HG03520 (cell line): Measurements from ENCODE around the gene CGN.

Experiments
- ATAC-seq: cut with Tn5 transposase; IDR thresholded peaks from one replicate; pipeline ENCODE4 v1.9.1; 2021; ENCODE audit warnings: mild to moderate bottlenecking, moderate library complexity; ENCODE audit not compliant: unreplicated experiment

Gene CGN

GRCh38 chr1:151501474-151501873 lies 9.7 kb upstream of the CGN start:
- no peak for ATAC-seq

GRCh38 chr1:151502035-151502700 lies 9.0 kb upstream of the CGN start:
- no peak for ATAC-seq

GRCh38 chr1:151502859-151503780 lies 8.1 kb upstream of the CGN start:
- no peak for ATAC-seq

GRCh38 chr1:151504252-151504651 lies 6.9 kb upstream of the CGN start:
- no peak for ATAC-seq

GRCh38 chr1:151504759-151505158 lies 6.4 kb upstream of the CGN start:
- ATAC-seq: no peak

- no peak for ATAC-seq
Observed at GRCh38 chr1:151508833-151509232, 2.4 kb upstream of the CGN start.

- no peak for ATAC-seq
Observed at GRCh38 chr1:151509350-151510019, 1.7 kb upstream of the CGN start.

- ATAC-seq: no peak
Observed at GRCh38 chr1:151510020-151510405, 1.2 kb upstream of the CGN start.

- ATAC-seq: no peak
Observed at GRCh38 chr1:151510614-151510956, 602 bp upstream of the CGN start.

- ATAC-seq: no peak
Observed at GRCh38 chr1:151511636-151512215, 539 bp downstream of the CGN start.

GRCh38 chr1:151512326-151512725 lies 1.1 kb downstream of the CGN start:
- no peak for ATAC-seq

- no peak for ATAC-seq
Observed at GRCh38 chr1:151512801-151513625, 1.8 kb downstream of the CGN start.

- no peak for ATAC-seq
Observed at GRCh38 chr1:151513626-151514121, 2.5 kb downstream of the CGN start.

GRCh38 chr1:151514366-151514765 lies 3.2 kb downstream of the CGN start:
- ATAC-seq: no peak

- no peak for ATAC-seq
Observed at GRCh38 chr1:151515265-151515664, 4.1 kb downstream of the CGN start.

- no peak for ATAC-seq
Observed at GRCh38 chr1:151516031-151516511, 4.9 kb downstream of the CGN start.

- no peak for ATAC-seq
Observed at GRCh38 chr1:151518431-151518830, 7.2 kb downstream of the CGN start.

- ATAC-seq: no peak
Observed at GRCh38 chr1:151518936-151519335, 7.7 kb downstream of the CGN start.

- no peak for ATAC-seq
Observed at GRCh38 chr1:151519667-151520066, 8.5 kb downstream of the CGN start.

- ATAC-seq: no peak
Observed at GRCh38 chr1:151520359-151520758, 9.2 kb downstream of the CGN start.
